Heart right ventricle (tissue), 16 donors: ENCODE results near the gene SLC15A4. TPM values are rescaled to one million over a fixed set of nuclear protein-coding genes. Genes with fewer than 3 reads are reported as not detected.

Experiments used
- ATAC-seq, 8 donors: fragments of 200-7000 bp; cut with Tn5 transposase; one replicate each; pipeline ENCODE4 v1.9.1; 2020; ENCODE audit warnings: mild to moderate bottlenecking in 8 of 8, moderate library complexity in 8 of 8, moderate number of reproducible peaks in 1 of 8
- DNase-seq, 2 donors: peaks; one replicate each; pipeline ENCODE4 v3.0.0-alpha.2; 2020
- H3K27ac ChIP-seq, 10 donors: fragments of 200-600 bp; sonication (generic) in 2 of 10; one replicate each; pipeline versions ENCODE4 v1.5.0 to v1.8.0; 2020 to 2022; ENCODE audit warnings: mild to moderate bottlenecking in 3 of 10
- H3K27me3 ChIP-seq, 7 donors: fragments of 200-600 bp; one replicate each; pipeline ENCODE4 v1.8.0; 2021 to 2022; ENCODE audit warnings: mild to moderate bottlenecking in 2 of 7
- H3K36me3 ChIP-seq, 9 donors: fragments of 200-600 bp; sonication (generic) in 1 of 9; one replicate each; pipeline versions ENCODE4 v1.5.0 to v1.8.0; 2020 to 2022; ENCODE audit warnings: mild to moderate bottlenecking in 2 of 9
- H3K4me1 ChIP-seq, 9 donors: fragments of 200-600 bp; sonication (generic) in 1 of 9; one replicate each; pipeline versions ENCODE4 v1.5.0 to v1.8.0; 2020 to 2022; ENCODE audit warnings: mild to moderate bottlenecking in 4 of 9
- H3K4me3 ChIP-seq, 10 donors: fragments of 200-600 bp; sonication (generic) in 2 of 10; one replicate each; pipeline versions ENCODE4 v1.5.0 to v1.8.0; 2020 to 2022; ENCODE audit warnings: mild to moderate bottlenecking in 7 of 10, moderate library complexity in 2 of 10
- H3K9me3 ChIP-seq, 11 donors: fragments of 200-600 bp in 10 of 11; sonication (generic) in 2 of 11; one replicate each; pipeline versions ENCODE4 v1.5.0 to v1.8.0; 2013 to 2022; ENCODE audit warnings: mild to moderate bottlenecking in 2 of 11, control low read depth in 1 of 11, moderate library complexity in 1 of 11
- WGBS, 2 donors: extraction: QIAGEN DNeasy Blood & Tissue Kit; methylation state at CpG; one replicate each; pipeline ENCODE4 v1.1.7; 2013; ENCODE audit warnings: inconsistent platforms in 1 of 2; 5-methylcytosine and 5-hydroxymethylcytosine counted together
- intact Hi-C, 10 donors: fragments of 100-400 bp; cut with DNase I; formaldehyde crosslinking; loops; one replicate each; pipeline versions ENCODE4 v1.11.1 to v1.14.2; 2022
- polyA plus RNA-seq, 2 donors: library from polyadenylated mRNA; stranded (reverse); fragments of 200-250 nt; gene quantifications; one replicate each; pipeline ENCODE4 v1.2.3, GENCODE V29; 2013
- total RNA-seq, 10 donors: library from RNA; stranded (reverse); fragmentation: NEBNext Ultra II Directional in 3 of 10; extraction: Animal tissue kit (Norgen Biotek cat#: 25700) in 3 of 10; gene quantifications; one replicate each; pipeline versions ENCODE4 v1.2.1 to v1.2.4, GENCODE V29; 2021 to 2023
- TF ChIP-seq, protein P1 (sequence below), 9 donors: fragments of 200-600 bp; sonication (generic) in 2 of 9; IDR thresholded peaks; one replicate each; pipeline versions ENCODE4 v1.5.0 to v1.8.0; 2021 to 2022; ENCODE audit warnings: antibody characterized with exemption in 9 of 9, mild to moderate bottlenecking in 5 of 9, moderate library complexity in 1 of 9
- donor health status: Arrhythmogenic right ventricular cardiomyopathy.
- donor health status: ischemic (EF 13 %, LVEDD 7.1; RV severe dilation, severe dysfunction).
- donor health status: healthy with polysubstance abuse.
- donor health status: DM: no; HTN: yes; CAD: no.
- donor health status: DM: no; HTN: no; CAD: no.
- donor health status: ischemic (EF 25% LVEDD 6.9; RV normal size, moderate dysfunction).
- donor health status: ischemic (EF 25% LVEDD 5.7; RV mildly dilated, moderate dysfunction).
- donor health status: healthy.
- donor health status: DM: yes; HTN: yes; CAD: no.
- donor health status: Ischemic cardiomyopathy.
- donor health status: ischemic (EF 35%, LVEDD 5.7; RV mildly dilated, moderate dysfunction).
- donor health status: nonischemic (EF 11% LVEDD 7.7; RV severe dilation, severe dysfunction).
- donor health status: DM: yes; HTN: yes; CAD: no.
- donor health status: PGD.
- donor health status: ischemic (EF 29% LVEDD 5.4; RV normal size, mild dysfunction).
- donor health status: nonischemic (EF 23%, LVEDD 6.1; RV moderate dilation, normal function).

Gene SLC15A4
- total and polyA plus RNA-seq, 12 donors: 14.3 to 23.7 (median 15.5) TPM

- intact Hi-C loops: no loop called here
- H3K27me3 ChIP-seq: no peaks in the 10 kb centered on the region
- peak overlapping the region in 3 of 10 donors; percentile 36 to 58 (median 45) for H3K27ac ChIP-seq
- H3K4me1 ChIP-seq: peaks cover 0 to 47% (median 11%) of the 10 kb centered on the region in 9 donors
- TF ChIP-seq, protein P1, sequence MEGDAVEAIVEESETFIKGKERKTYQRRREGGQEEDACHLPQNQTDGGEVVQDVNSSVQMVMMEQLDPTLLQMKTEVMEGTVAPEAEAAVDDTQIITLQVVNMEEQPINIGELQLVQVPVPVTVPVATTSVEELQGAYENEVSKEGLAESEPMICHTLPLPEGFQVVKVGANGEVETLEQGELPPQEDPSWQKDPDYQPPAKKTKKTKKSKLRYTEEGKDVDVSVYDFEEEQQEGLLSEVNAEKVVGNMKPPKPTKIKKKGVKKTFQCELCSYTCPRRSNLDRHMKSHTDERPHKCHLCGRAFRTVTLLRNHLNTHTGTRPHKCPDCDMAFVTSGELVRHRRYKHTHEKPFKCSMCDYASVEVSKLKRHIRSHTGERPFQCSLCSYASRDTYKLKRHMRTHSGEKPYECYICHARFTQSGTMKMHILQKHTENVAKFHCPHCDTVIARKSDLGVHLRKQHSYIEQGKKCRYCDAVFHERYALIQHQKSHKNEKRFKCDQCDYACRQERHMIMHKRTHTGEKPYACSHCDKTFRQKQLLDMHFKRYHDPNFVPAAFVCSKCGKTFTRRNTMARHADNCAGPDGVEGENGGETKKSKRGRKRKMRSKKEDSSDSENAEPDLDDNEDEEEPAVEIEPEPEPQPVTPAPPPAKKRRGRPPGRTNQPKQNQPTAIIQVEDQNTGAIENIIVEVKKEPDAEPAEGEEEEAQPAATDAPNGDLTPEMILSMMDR (IDR thresholded peaks at IDR 0.05): no peak
- 89 to 92% methylated on average over 19 of the region's 19 CpGs for WGBS, 2 donors
- H3K9me3 ChIP-seq: no peaks in the 10 kb centered on the region
- H3K4me3 ChIP-seq: no peak overlapping the region
- peaks cover 0 to 100% (median 63%) of the 10 kb centered on the region in 9 donors for H3K36me3 ChIP-seq
- ATAC-seq (peak in 1 of 8 donors; percentile 39), DNase-seq (no peak)
Observed at GRCh38 chr12:128796439-128797118, 27.2 kb downstream of the SLC15A4 start.

GRCh38 chr12:128795530-128796361, 28.0 kb downstream of the SLC15A4 start:
- 89 to 90% methylated on average over 30 of the region's 30 CpGs for WGBS, 2 donors
- DNase-seq: no peak
- Histone ChIP-seq H3K4me1 (peaks cover 0 to 47% (median 7%) of the 10 kb centered on the region in 9 donors), H3K4me3 (no peak overlapping the region), H3K9me3 (no peaks in the 10 kb centered on the region), H3K27ac (peak overlapping the region in 1 of 10 donors; percentile 58), H3K27me3 (no peaks in the 10 kb centered on the region), H3K36me3 (peaks cover 0 to 100% (median 62%) of the 10 kb centered on the region in 9 donors)
- no peak for ATAC-seq
- intact Hi-C loops: no loop called here
- TF ChIP-seq, protein P1 (IDR thresholded peaks at IDR 0.05): no peak

- ATAC-seq: no peak
- Histone ChIP-seq H3K36me3 (peaks cover 0 to 96% (median 57%) of the 10 kb centered on the region in 9 donors), H3K9me3 (no peaks in the 10 kb centered on the region), H3K27ac (peak overlapping the region in 1 of 10 donors; percentile 58), H3K27me3 (no peaks in the 10 kb centered on the region), H3K4me3 (no peak overlapping the region), H3K4me1 (peaks cover 0 to 48% (median 7%) of the 10 kb centered on the region in 9 donors)
- no peak for DNase-seq
- TF ChIP-seq, protein P1 (IDR thresholded peaks at IDR 0.05): no peak
- intact Hi-C loops: no loop called here
- WGBS, 2 donors: 60 to 71% methylated on average over 20 of the region's 20 CpGs
Observed at GRCh38 chr12:128794661-128795529, 28.9 kb downstream of the SLC15A4 start.

DNA sequence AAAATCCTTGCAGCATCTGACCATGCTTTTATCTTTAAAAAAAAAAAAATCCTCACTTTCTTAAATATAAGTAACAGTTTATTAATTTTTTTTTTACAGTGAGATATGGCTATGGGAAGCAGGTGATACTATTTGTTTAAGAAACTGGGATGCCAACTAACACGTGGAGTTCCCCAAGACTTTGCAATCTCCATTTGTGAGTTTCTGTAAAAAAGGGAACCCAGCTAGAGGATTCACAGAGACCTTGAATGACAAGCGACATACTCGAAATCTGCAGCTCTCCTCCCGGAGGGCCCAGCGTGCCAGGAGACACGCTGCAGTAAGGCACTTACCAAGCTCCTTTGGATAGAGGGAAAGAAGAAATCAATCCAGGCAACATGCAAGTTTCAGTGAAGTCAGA, 30.1 kb downstream of the SLC15A4 start:
- no peaks in the 10 kb centered on the region for H3K27me3 ChIP-seq
- no peak overlapping the region for H3K4me3 ChIP-seq
- no peaks in the 10 kb centered on the region for H3K9me3 ChIP-seq
- H3K4me1 ChIP-seq: peaks cover 0 to 54% (median 7%) of the 10 kb centered on the region in 9 donors
- H3K27ac ChIP-seq: no peak overlapping the region
- 92 to 94% methylated on average over 6 of the region's 6 CpGs for WGBS, 2 donors
- ATAC-seq: no peak
- TF ChIP-seq, protein P1 (IDR thresholded peaks at IDR 0.05): no peak
- no peak for DNase-seq
- H3K36me3 ChIP-seq: peaks cover 0 to 84% (median 48%) of the 10 kb centered on the region in 9 donors
- intact Hi-C loops: no loop called here
